Suprapubic skin (tissue), 4 donors: ENCODE measurements around the gene IQSEC1. TPM values are rescaled to one million over a fixed set of nuclear protein-coding genes. Genes with fewer than 3 reads are reported as not detected.

ENCODE experiments used
- DNase-seq, 2 donors: peaks; one replicate each; pipeline ENCODE4 v3.0.0-alpha.2; 2019; ENCODE audit warnings: low spot score in 2 of 2
- H3K27ac ChIP-seq: fragments of 200-600 bp; sonication (generic); one replicate; pipeline ENCODE4 v1.5.1; 2019
- H3K27me3 ChIP-seq: fragments of 200-600 bp; sonication (generic); one replicate; pipeline ENCODE4 v1.5.1; 2019
- H3K36me3 ChIP-seq: fragments of 200-600 bp; sonication (generic); one replicate; pipeline ENCODE4 v1.5.1; 2019
- H3K4me1 ChIP-seq: fragments of 200-600 bp; sonication (generic); one replicate; pipeline ENCODE4 v1.5.1; 2019
- H3K4me3 ChIP-seq: fragments of 200-600 bp; sonication (generic); one replicate; pipeline ENCODE4 v1.5.1; 2019; ENCODE audit warnings: mild to moderate bottlenecking
- H3K9me3 ChIP-seq: fragments of 200-600 bp; sonication (generic); one replicate; pipeline ENCODE4 v1.5.1; 2019
- EP300 ChIP-seq: sonication (generic); formaldehyde crosslinking; IDR thresholded peaks from one replicate; pipeline ENCODE4 v1.6.1; 2017; ENCODE audit warnings: antibody characterized with exemption
- POLR2A ChIP-seq, 2 donors: fragments of 450-650 bp; IDR thresholded peaks; one replicate each; pipeline ENCODE4 v1.6.1; 2017; ENCODE audit warnings: antibody characterized with exemption in 2 of 2, mild to moderate bottlenecking in 2 of 2, moderate library complexity in 2 of 2
- POLR2AphosphoS5 ChIP-seq, 3 donors: sonication (generic); formaldehyde crosslinking; IDR thresholded peaks; one replicate each; pipeline ENCODE4 v1.6.1; 2017; ENCODE audit warnings: antibody characterized with exemption in 3 of 3
- WGBS: methylation state at CpG from one replicate; pipeline ENCODE4 v1.1.5; 2018; 5-methylcytosine and 5-hydroxymethylcytosine counted together
- total RNA-seq, 4 donors: library from RNA; depleted of rRNA; stranded (reverse); fragments of >200 nt; gene quantifications; one replicate each; pipeline ENCODE4 v1.1.0, GENCODE V29; 2016
- TF ChIP-seq, protein P1 (sequence below), 2 donors: fragments of 200-600 bp in 1 of 2; fragments of 450-650 bp in 1 of 2; sonication (generic) in 1 of 2; IDR thresholded peaks; one replicate each; pipeline ENCODE4 v1.5.1; 2016 to 2019; ENCODE audit warnings: antibody characterized with exemption in 2 of 2, mild to moderate bottlenecking in 1 of 2, moderate library complexity in 1 of 2

IQSEC1 gene
- total RNA-seq, 4 donors from 2014 or later, result 26.7 to 52.4 (median 35.5) TPM

DNA sequence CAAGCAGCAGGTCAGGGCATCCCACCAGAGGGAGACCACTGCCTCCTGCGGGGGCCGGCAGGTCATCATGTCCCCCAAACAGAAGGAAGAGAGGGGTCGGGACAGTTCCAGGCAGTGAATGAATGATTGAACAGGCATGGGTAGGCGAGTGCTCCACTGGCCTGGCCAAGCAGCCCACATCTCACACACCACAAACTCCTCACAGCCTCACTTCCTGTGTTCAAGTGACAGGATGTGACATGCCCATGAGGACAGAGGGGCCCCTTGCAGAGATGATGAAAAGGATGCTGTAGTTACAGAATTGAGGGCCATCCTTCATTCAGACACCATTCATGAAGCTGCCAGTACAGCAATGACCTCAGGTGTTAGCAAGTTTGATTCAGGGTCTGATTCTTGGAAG, 3.7 kb downstream of the IQSEC1 start:
- no peak overlapping the region for H3K27ac ChIP-seq
- no peaks in the 10 kb centered on the region for H3K36me3 ChIP-seq
- no peak for DNase-seq
- TF ChIP-seq POLR2A (IDR thresholded peaks at IDR 0.05), result no peak
- no peak for TF ChIP-seq EP300
- TF ChIP-seq, protein P1, sequence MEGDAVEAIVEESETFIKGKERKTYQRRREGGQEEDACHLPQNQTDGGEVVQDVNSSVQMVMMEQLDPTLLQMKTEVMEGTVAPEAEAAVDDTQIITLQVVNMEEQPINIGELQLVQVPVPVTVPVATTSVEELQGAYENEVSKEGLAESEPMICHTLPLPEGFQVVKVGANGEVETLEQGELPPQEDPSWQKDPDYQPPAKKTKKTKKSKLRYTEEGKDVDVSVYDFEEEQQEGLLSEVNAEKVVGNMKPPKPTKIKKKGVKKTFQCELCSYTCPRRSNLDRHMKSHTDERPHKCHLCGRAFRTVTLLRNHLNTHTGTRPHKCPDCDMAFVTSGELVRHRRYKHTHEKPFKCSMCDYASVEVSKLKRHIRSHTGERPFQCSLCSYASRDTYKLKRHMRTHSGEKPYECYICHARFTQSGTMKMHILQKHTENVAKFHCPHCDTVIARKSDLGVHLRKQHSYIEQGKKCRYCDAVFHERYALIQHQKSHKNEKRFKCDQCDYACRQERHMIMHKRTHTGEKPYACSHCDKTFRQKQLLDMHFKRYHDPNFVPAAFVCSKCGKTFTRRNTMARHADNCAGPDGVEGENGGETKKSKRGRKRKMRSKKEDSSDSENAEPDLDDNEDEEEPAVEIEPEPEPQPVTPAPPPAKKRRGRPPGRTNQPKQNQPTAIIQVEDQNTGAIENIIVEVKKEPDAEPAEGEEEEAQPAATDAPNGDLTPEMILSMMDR (IDR thresholded peaks at IDR 0.05), result no peak
- TF ChIP-seq POLR2AphosphoS5 (IDR thresholded peaks at IDR 0.05), result no peak
- H3K27me3 ChIP-seq, result peaks cover 26% of the 10 kb centered on the region
- no peak overlapping the region for H3K4me3 ChIP-seq
- 89% methylated on average over 4 of the region's 4 CpGs for WGBS
- peaks cover 18% of the 10 kb centered on the region for H3K4me1 ChIP-seq
- no peaks in the 10 kb centered on the region for H3K9me3 ChIP-seq

DNA sequence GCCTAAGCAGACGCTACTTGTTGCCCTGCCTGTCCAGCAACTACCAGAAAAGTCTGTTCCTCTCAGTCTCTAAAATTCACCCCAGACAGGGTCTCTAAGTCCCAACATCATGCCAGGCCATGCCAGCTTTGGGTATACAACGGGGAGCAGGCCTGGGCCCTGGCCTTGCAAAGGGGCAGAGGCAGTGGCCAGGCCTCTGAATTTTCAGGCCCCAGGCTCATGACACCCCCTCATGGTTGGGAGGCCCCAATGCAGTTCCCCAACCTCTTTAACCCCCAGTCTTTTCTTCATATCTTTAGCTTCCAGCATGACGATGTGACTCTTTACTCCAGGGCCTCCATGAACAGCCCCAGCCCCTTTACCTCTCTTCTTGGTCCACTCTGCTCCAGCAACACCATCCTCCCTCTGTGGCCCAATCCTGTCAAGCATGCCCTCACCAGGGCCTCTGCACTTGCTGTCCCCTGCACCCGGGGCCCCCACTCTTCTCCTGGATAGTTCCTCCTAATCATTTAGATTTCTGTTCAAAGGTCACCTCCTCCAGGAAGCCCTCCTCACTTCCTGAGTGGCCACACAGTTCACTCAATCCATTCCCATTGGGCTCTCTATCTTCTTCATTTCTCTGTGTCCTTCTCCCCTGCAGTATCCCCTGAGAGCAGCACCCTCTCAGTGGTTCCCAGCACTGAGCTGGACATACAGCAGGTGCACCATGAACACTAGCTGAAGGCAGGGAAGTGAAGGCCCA, 4.8 kb downstream of the IQSEC1 start:
- H3K27ac ChIP-seq, result no peak overlapping the region
- H3K4me1 ChIP-seq, result peaks cover 15% of the 10 kb centered on the region
- H3K36me3 ChIP-seq, result no peaks in the 10 kb centered on the region
- H3K4me3 ChIP-seq, result no peak overlapping the region
- no peak for DNase-seq
- no peaks in the 10 kb centered on the region for H3K9me3 ChIP-seq
- 71% methylated on average over 4 of the region's 4 CpGs for WGBS
- TF ChIP-seq EP300 (no peak), POLR2AphosphoS5 (IDR thresholded peaks at IDR 0.05) (no peak), POLR2A (IDR thresholded peaks at IDR 0.05) (no peak)
- TF ChIP-seq, protein P1 (IDR thresholded peaks at IDR 0.05), result no peak
- H3K27me3 ChIP-seq, result peaks cover 16% of the 10 kb centered on the region

DNA sequence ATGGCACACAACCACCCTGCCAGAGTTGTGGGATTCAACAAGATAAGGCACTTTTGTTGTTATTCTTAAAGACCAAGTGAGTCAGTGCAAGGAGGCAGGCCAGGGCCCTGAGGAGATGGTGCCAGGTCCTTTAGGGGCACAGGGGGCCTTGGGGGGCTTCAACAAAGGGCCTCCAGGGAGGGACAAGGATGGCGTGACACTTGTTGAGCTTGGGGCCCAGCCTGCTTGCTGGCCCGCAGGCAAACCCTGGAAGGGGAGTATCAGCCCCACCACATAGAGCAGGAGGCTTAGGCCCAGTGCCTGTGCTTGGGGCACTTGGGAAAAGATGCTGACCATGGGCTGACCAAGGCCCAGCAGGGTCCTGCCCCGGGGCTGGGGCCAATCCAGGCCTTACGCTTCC, 5.5 kb downstream of the IQSEC1 start:
- 93% methylated on average over 4 of the region's 4 CpGs for WGBS
- no peak overlapping the region for H3K4me3 ChIP-seq
- no peaks in the 10 kb centered on the region for H3K9me3 ChIP-seq
- H3K4me1 ChIP-seq, result peaks cover 8% of the 10 kb centered on the region
- H3K27me3 ChIP-seq, result peaks cover 9% of the 10 kb centered on the region
- H3K27ac ChIP-seq, result no peak overlapping the region
- no peak for DNase-seq
- H3K36me3 ChIP-seq, result no peaks in the 10 kb centered on the region
- TF ChIP-seq POLR2AphosphoS5 (IDR thresholded peaks at IDR 0.05) (no peak), EP300 (no peak), POLR2A (IDR thresholded peaks at IDR 0.05) (no peak)
- TF ChIP-seq, protein P1 (IDR thresholded peaks at IDR 0.05), result no peak

DNA sequence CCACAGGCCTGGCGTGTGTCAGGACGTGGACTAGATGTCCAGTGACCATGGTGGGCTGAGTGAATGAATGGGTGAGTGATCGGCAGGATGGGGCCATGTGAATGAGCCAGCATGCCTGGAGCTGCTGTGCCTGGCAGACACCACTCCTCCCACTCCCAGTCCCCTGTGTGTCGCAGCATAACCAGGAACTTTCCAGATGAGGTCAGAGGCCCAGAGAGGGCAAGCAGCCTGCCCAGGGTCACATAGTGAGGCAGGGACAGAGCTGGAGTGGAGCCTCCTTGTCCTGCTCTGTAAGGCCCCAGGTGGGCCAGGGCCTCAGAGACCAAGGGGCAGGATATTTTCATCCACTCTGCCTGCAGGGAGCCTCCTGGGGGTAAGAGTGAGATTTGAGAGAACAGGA, 6.4 kb downstream of the IQSEC1 start:
- no peaks in the 10 kb centered on the region for H3K9me3 ChIP-seq
- H3K27me3 ChIP-seq, result peaks cover 2% of the 10 kb centered on the region
- DNase-seq, result no peak
- no peak for TF ChIP-seq POLR2AphosphoS5 (IDR thresholded peaks at IDR 0.05)
- no peak for TF ChIP-seq POLR2A (IDR thresholded peaks at IDR 0.05)
- TF ChIP-seq, protein P1 (IDR thresholded peaks at IDR 0.05), result no peak
- TF ChIP-seq EP300, result no peak
- H3K36me3 ChIP-seq, result no peaks in the 10 kb centered on the region
- 82% methylated on average over 4 of the region's 4 CpGs for WGBS
- no peaks in the 10 kb centered on the region for H3K4me1 ChIP-seq
- no peak overlapping the region for H3K27ac ChIP-seq
- no peak overlapping the region for H3K4me3 ChIP-seq

- Histone ChIP-seq H3K9me3 (no peaks in the 10 kb centered on the region), H3K4me1 (no peaks in the 10 kb centered on the region), H3K36me3 (no peaks in the 10 kb centered on the region), H3K27ac (no peak overlapping the region), H3K4me3 (no peak overlapping the region), H3K27me3 (no peaks in the 10 kb centered on the region)
- DNase-seq, result no peak
- TF ChIP-seq POLR2A (IDR thresholded peaks at IDR 0.05) (no peak), POLR2AphosphoS5 (IDR thresholded peaks at IDR 0.05) (no peak), EP300 (no peak)
- TF ChIP-seq, protein P1 (IDR thresholded peaks at IDR 0.05), result no peak
- WGBS, result 78% methylated on average over 11 of the region's 11 CpGs
Measured at GRCh38 chr3:13066236-13066635, 7.0 kb downstream of the IQSEC1 start.
